ENCODE data around the gene FOXD3. TPM values are rescaled to one million over a fixed set of nuclear protein-coding genes. Genes with fewer than 3 reads are reported as not detected.

FOXD3 gene
- total RNA-seq, 2 donors from 2014 or later = 0.35 to 1.0 TPM

DNA sequence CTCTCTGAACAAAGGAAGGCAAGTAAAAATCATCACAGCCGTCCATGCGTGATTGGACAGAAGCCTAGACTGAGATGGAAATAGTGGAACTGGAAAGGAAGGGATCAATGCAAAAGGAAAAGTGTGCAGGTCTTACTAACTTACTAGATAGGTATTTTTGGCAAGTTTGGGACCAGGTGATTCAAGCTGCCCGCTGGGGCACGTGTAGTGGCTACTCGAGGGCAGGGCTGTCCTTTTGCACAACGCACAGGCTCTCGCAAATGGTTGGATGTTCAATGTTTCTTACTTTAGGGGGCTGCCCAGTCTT, 44.5 kb downstream of the FOXD3 start:
- Histone ChIP-seq H3K9me3 (no peaks in the 10 kb centered on the region), H3K4me3 (peak overlapping the region; percentile 78), H3K27ac (peak overlapping the region; percentile 72), H3K27me3 (no peaks in the 10 kb centered on the region), H3K4me1 (no peaks in the 10 kb centered on the region), H3K36me3 (no peaks in the 10 kb centered on the region), H3K9ac (ENCODE audit: low read depth in 2 of 2, low read length in 2 of 2) (peak overlapping the region; percentile 26 to 46)
- TF ChIP-seq, protein P1, sequence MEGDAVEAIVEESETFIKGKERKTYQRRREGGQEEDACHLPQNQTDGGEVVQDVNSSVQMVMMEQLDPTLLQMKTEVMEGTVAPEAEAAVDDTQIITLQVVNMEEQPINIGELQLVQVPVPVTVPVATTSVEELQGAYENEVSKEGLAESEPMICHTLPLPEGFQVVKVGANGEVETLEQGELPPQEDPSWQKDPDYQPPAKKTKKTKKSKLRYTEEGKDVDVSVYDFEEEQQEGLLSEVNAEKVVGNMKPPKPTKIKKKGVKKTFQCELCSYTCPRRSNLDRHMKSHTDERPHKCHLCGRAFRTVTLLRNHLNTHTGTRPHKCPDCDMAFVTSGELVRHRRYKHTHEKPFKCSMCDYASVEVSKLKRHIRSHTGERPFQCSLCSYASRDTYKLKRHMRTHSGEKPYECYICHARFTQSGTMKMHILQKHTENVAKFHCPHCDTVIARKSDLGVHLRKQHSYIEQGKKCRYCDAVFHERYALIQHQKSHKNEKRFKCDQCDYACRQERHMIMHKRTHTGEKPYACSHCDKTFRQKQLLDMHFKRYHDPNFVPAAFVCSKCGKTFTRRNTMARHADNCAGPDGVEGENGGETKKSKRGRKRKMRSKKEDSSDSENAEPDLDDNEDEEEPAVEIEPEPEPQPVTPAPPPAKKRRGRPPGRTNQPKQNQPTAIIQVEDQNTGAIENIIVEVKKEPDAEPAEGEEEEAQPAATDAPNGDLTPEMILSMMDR (IDR thresholded peaks at IDR 0.05) = no peak
- intact Hi-C loops (cut with DNase I) = no loop called here
- DNase-seq = no peak

DNA sequence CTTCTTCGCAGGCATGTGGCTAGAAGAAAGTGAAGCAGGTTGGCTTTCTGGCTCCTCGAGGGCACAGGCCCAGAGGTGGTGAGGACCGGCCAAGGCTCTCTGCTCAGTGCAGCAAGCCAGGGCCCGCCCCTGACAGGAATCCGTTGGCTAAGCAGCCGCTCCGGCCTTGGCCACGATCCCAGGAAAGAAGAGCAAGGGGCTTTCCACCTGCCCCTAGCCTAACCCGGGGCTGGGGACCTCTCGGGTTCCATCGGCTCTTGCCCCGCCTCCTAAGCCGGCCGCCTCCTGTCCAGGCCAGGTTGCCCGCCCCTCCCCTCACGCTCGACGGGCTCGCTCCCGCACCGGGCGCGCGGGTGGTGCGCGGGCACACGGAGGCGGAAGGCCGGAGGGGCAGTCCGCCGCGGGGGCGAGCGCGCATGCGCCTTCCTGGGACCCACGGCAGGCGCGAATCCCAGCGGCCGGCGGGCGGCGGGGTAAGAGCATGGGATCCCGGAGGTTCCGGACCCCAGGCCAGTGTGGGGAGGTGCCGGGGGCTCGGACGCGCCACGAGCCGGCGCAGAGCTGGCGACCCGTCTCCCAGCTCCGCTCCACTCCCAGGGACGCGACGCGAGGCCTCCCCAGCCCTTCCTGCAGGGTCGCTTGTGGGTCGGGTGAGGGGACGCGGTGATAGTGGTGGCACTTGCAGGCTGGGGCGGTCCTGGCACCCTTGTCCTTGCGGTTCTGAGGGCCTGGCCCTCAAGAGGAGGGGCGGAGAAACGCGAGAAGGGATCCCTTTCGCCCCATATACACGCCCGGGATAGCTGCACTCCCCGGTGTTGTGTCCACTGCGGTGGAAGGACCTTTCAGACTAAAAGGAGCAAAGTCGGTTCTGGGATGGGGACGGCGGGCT, 45.1 kb downstream of the FOXD3 start, which contains the start of gene ALG6:
Gene ALG6 (plus strand): TSS at position 413 of the 889 bp plus-strand sequence. CDS start 3,351 bp downstream, outside the sequence.
- Histone ChIP-seq H3K36me3 (no peaks in the 10 kb centered on the region), H3K27ac (peak within 1 kb of the TSS; percentile 72), H3K4me3 (peak within 1 kb of the TSS; percentile 78), H3K4me1 (no peaks in the 10 kb centered on the region), H3K9ac (ENCODE audit: low read depth in 2 of 2, low read length in 2 of 2) (peak within 1 kb of the TSS; percentile 84 to 99), H3K27me3 (no peaks in the 10 kb centered on the region), H3K9me3 (no peaks in the 10 kb centered on the region)
- TF ChIP-seq, protein P1 (IDR thresholded peaks at IDR 0.05) = no peak
- DNase-seq = peak; percentile 96
- intact Hi-C loops (cut with DNase I) = no loop called here

DNA sequence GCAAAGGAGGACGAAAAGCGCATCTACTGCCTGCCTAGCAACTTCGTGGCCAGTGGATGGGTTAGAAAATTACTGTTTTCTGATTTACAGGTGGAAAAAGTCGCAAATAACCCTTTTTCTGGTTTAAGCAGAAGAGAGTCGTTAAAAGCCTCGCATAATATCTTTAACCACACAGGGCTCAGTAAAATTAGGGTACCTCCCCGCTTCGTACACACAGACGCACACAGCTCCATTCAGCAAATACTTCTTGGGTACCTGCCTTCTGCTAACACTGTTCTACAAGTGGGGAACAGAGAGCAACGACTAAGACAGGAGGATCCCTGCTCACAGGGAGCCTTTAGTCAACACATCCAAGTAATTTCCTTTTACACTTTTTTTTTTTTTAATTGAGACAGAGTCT, 45.8 kb downstream of the FOXD3 start:
- H3K36me3 ChIP-seq = no peaks in the 10 kb centered on the region
- H3K27me3 ChIP-seq = no peaks in the 10 kb centered on the region
- TF ChIP-seq, protein P1 (IDR thresholded peaks at IDR 0.05) = no peak
- no peaks in the 10 kb centered on the region for H3K9me3 ChIP-seq
- peak overlapping the region; percentile 78 for H3K4me3 ChIP-seq
- H3K9ac ChIP-seq (ENCODE audit: low read depth in 2 of 2, low read length in 2 of 2) = peak overlapping the region; percentile 84 to 99
- DNase-seq = no peak
- intact Hi-C loops (cut with DNase I) = no loop called here
- H3K27ac ChIP-seq = peak overlapping the region; percentile 72
- no peaks in the 10 kb centered on the region for H3K4me1 ChIP-seq

Small RNAs within 50 kb of the gene (microRNA-seq; reads per million reads assigned to microRNA genes)
- not detected for gene MIR6068

Other genes starting within 250 kb of the FOXD3 start
- 10 to 100 TPM; 12.4 to 19.8 TPM for gene ALG6, start 45.1 kb downstream of the FOXD3 start, total RNA-seq
- 10 to 100 TPM; 14.5 to 19.7 TPM for gene ITGB3BP, start 200.7 kb downstream of the FOXD3 start, total RNA-seq
- gene EFCAB7, start 201.0 kb downstream of the FOXD3 start, total RNA-seq = 1 to 10 TPM; 2.0 to 3.8 TPM